ENCODE results near the gene ARL6IP5. TPM values are rescaled to one million over a fixed set of nuclear protein-coding genes. Genes with fewer than 3 reads are reported as not detected.

Gene ARL6IP5
- total RNA-seq, 1 experiment from 2014 or later: 30.0 TPM

GRCh38 chr3:69084326-69085167, at the start of gene ARL6IP5 (continued):
- no peak for TF ChIP-seq ZBTB33 (IDR thresholded peaks at IDR 0.05; ENCODE audit: extremely low read depth, insufficient replicate concordance, low read length)
- TF ChIP-seq ELF1 (IDR thresholded peaks at IDR 0.05; ENCODE audit: borderline replicate concordance, low read depth): no peak; the same call in 1 of the 2 replicates
- TF ChIP-seq EZH2phosphoT487 (IDR thresholded peaks at IDR 0.05; ENCODE audit: borderline replicate concordance): no peak
- TF ChIP-seq POLR2AphosphoS5 (IDR thresholded peaks at IDR 0.05; ENCODE audit: low read depth, low read length): peak; percentile 62
- peak; percentile 61 for TF ChIP-seq YY1 (IDR thresholded peaks at IDR 0.05; ENCODE audit: extremely low read depth, insufficient replicate concordance, low read depth, low read length)

- Histone ChIP-seq H3K4me2 (ENCODE audit: low read length) (no peak overlapping the region), H2AFZ (ENCODE audit: low read depth, low read length, poor library complexity, severe bottlenecking) (no peak overlapping the region), H3K79me2 (ENCODE audit: insufficient read depth, low read length) (peaks cover 25% of the 10 kb centered on the region), H3K36me3 (ENCODE audit: control insufficient read depth in 1 of 2, insufficient read depth in 2 of 2, low read length in 2 of 2) (peaks cover 22 to 51% of the 10 kb centered on the region in 2 experiments; a peak in 3 of 4 replicates), H4K20me1 (ENCODE audit: insufficient read depth) (no peaks in the 10 kb centered on the region), H3K4me3 (replicated peaks in 1 of 2; ENCODE audit: low read depth in 1 of 2, low read length in 2 of 2) (no peak overlapping the region), H3K9me2 (ENCODE audit: insufficient read depth) (no peaks in the 10 kb centered on the region), H3K27me3 (ENCODE audit: insufficient read depth, low read length) (no peaks in the 10 kb centered on the region), H3K27ac (ENCODE audit: low read depth, low read length) (no peak overlapping the region), H3K4me1 (ENCODE audit: control insufficient read depth in 1 of 2, insufficient read depth in 2 of 2, low read length in 2 of 2) (no peaks in the 10 kb centered on the region), H3K9ac (ENCODE audit: low read length) (no peak overlapping the region), H3K9me3 (ENCODE audit: control insufficient read depth in 1 of 2, insufficient read depth in 1 of 2, low read depth in 1 of 2, low read length in 2 of 2) (no peaks in the 10 kb centered on the region)
- ChIA-PET CTCF (interaction anchor here (0.6 kb wide), 1 partner anchor 20 kb away, joined by 4 read pairs; no protein-coding TSS in a partner anchor), POLR2A (no interaction called here), RAD21 (ENCODE audit: low non-redundant PET in 1 of 2, low total read pairs in 2 of 2, uncharacterized antibody in 2 of 2, unreplicated experiment in 2 of 2) (no interaction called here)
- intact Hi-C loops (cut with micrococcal nuclease): no loop called here
- DNase-seq (ENCODE audit: low read depth, low spot score) (no peak), ATAC-seq (no peak)
- BruUV-seq (replicated peaks): no TSS peak
- TF ChIP-seq ZBTB33 (IDR thresholded peaks at IDR 0.05; ENCODE audit: extremely low read depth, insufficient replicate concordance, low read length) (no peak), FOSL1 (IDR thresholded peaks at IDR 0.05; ENCODE audit: low read depth) (no peak), ZFX (IDR thresholded peaks at IDR 0.05) (no peak), SRF (IDR thresholded peaks at IDR 0.05; ENCODE audit: low read depth) (no peak), SIN3A (IDR thresholded peaks at IDR 0.05; ENCODE audit: low read depth) (no peak), RAD21 (IDR thresholded peaks at IDR 0.05; ENCODE audit: low read depth) (no peak), CTCF (IDR thresholded peaks at IDR 0.05 in 2 of 3, conservative IDR thresholded peaks at IDR 0.05 in 1 of 3; ENCODE audit: borderline replicate concordance in 1 of 3, insufficient read depth in 1 of 3, low read depth in 2 of 3, low read length in 2 of 3) (no peak), MAX (IDR thresholded peaks at IDR 0.05) (no peak), REST (IDR thresholded peaks at IDR 0.05; ENCODE audit: low read depth) (no peak)
Measured at GRCh38 chr3:69044608-69045007, 40.1 kb upstream of the ARL6IP5 start.

Data from HCT116 (cell line).